Measurements from ENCODE around the gene EDARADD.

EDARADD gene

DNA sequence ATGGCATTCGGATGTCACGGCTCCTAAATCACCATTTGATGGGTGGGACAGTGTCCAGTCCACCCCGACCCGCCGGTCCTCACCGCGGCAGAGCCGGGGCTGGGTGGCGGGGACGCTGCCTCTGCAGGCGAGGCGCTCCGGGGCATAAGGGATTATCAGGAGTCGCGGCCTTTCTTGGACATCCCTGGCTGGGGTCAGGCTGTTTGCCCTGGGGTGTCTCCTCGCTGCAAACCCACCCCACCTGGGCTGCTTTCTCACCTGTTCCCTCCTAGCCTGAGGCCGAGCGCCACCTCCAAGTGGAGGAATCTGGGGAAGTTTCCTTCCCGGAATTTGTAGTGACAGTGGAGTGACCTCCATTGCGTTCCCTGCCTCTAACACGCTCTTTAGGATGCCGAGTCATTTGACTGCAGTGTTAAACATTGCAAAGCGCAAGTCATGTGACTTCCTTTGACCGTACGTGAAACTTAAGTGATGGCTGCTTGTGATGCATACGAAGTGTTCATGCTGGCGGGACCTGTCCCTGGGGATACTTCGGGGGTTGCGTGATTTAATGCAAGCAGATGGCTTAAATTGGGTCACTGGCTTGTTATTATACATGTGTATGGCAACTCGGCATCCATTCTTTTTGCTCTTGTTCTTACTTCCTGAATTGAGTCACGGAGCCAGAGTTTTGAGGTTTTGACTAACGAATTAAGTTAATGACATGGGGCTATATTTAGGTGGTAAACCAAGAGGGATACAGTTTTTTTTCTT, 130.2 kb downstream of the EDARADD start:
- TF ChIP-seq CTCF (conservative IDR thresholded peaks at IDR 0.05; ENCODE audit: low read depth, low read length), result no peak
- DNase-seq (ENCODE audit: low read depth), result peak; percentile 39

DNA sequence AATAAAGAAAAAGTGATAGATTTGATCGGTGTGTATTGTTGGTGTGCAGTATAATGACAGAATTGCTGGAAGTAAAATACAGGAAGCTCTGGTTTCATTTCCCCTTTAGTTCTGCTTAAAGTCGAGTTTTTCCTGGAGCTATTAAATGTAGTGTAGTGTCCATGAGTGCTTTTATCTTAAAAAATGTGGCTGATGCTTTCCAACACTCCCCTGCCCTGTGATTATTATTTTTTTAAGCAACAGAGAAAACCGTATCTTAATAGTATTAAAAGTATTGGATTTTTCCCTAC, 130.8 kb downstream of the EDARADD start:
- TF ChIP-seq CTCF (conservative IDR thresholded peaks at IDR 0.05; ENCODE audit: low read depth, low read length), result no peak

More for the DNA sequence above, 130.2 kb downstream of the EDARADD start:
- peak overlapping the region; percentile 88 for H3K4me3 ChIP-seq (ENCODE audit: low read length)

GRCh38 chr1:236526079-236526478, 132.0 kb downstream of the EDARADD start:
- no peak overlapping the region for H3K4me3 ChIP-seq (ENCODE audit: low read length)
- TF ChIP-seq CTCF (conservative IDR thresholded peaks at IDR 0.05; ENCODE audit: low read depth, low read length), result no peak
- no peak for DNase-seq (ENCODE audit: low read depth)

More for the DNA sequence above, 130.8 kb downstream of the EDARADD start:
- no peak for DNase-seq (ENCODE audit: low read depth)
- peak overlapping the region; percentile 88 for H3K4me3 ChIP-seq (ENCODE audit: low read length)

GRCh38 chr1:236530286-236530685, 136.2 kb downstream of the EDARADD start:
- no peak overlapping the region for H3K4me3 ChIP-seq (ENCODE audit: low read length)
- DNase-seq (ENCODE audit: low read depth), result no peak
- TF ChIP-seq CTCF (conservative IDR thresholded peaks at IDR 0.05; ENCODE audit: low read depth, low read length), result no peak

DNA sequence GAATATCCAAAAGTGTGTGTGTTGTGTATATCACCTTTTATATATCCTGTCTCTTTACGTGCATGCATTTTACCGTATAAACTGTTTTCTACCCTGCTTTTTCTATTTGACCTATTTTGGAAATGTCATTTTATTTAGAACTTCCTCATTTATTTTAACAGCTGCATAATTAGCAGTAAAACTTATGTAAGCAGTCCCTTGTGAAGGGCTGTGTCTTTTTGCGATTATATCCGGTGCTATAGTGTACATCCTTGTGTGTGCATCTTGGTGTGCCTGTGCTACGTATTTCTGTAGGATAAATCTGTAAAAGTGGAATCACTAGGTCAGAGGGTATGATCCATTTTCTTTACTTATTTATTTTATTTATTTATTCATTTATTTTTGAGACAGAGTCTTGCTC, 136.9 kb downstream of the EDARADD start:
- DNase-seq (ENCODE audit: low read depth), result no peak
- no peak overlapping the region for H3K4me3 ChIP-seq (ENCODE audit: low read length)
- no peak for TF ChIP-seq CTCF (conservative IDR thresholded peaks at IDR 0.05; ENCODE audit: low read depth, low read length)

DNA sequence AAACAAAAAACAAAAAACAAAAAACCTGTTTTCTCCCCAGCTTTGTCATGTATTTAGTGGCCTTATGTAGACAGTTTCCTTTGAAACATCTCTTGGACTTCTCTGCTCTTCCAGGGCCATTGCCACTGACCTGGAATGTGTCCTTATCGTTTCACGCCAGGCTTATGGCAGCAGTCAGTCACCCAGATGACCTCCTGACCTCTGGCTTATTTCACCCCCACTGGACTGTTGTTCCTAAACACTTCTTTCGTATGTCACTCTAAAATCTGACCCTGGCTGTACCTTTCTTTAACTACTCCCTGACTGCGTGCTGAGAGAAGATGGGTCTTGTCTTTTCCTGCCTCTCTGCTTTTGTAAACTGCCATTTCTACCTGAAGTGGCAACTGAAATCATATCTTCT, 138.8 kb downstream of the EDARADD start:
- no peak for DNase-seq (ENCODE audit: low read depth)
- no peak overlapping the region for H3K4me3 ChIP-seq (ENCODE audit: low read length)
- TF ChIP-seq CTCF (conservative IDR thresholded peaks at IDR 0.05; ENCODE audit: low read depth, low read length), result no peak

DNA sequence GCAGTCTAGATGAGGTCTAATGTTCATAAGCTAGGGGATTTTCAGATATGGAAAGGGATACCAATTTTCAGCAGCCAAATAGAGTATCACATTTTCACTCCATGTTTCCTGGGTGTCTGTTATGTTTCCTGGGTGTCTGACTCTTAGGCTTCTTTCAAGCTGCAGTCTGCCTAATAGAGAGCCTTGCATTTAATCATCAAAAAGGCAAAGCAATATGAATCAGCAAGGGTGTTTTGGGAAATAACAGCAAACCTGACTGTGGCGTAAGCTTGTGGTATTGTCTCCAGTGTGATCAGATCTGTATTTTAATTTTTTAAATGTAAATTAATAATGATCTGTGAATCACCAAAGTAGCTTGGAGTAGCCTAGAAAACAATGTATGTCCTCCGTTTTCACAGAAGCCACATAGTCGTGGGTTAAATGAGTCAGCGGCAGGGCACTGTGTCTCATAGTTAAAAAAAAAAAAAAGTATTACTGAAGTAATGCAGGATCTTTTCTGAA, 140.1 kb downstream of the EDARADD start:
- H3K4me3 ChIP-seq (ENCODE audit: low read length), result no peak overlapping the region
- DNase-seq (ENCODE audit: low read depth), result peak; percentile 30
- no peak for TF ChIP-seq CTCF (conservative IDR thresholded peaks at IDR 0.05; ENCODE audit: low read depth, low read length)
